Heart left ventricle (tissue), 16 donors: ENCODE measurements around the gene RSPH1. TPM values are rescaled to one million over a fixed set of nuclear protein-coding genes. Genes with fewer than 3 reads are reported as not detected.

Experiments used
- ATAC-seq, 4 donors: fragments of 200-7000 bp; cut with Tn5 transposase; one replicate each; pipeline ENCODE4 v1.9.1; 2020 to 2022; ENCODE audit warnings: moderate library complexity in 4 of 4, mild to moderate bottlenecking in 3 of 4, moderate number of reproducible peaks in 1 of 4
- DNase-seq, 5 donors: peaks; one replicate each; pipeline ENCODE4 v3.0.0-alpha.2; 2020
- H3K27ac ChIP-seq, 12 donors: fragments of 200-600 bp; sonication (generic) in 4 of 12; one replicate each; pipeline versions ENCODE4 v1.5.0 to v1.8.0; 2016 to 2022; ENCODE audit warnings: mild to moderate bottlenecking in 2 of 12
- H3K27me3 ChIP-seq, 9 donors: fragments of 200-600 bp; sonication (generic) in 2 of 9; one replicate each; pipeline versions ENCODE4 v1.5.1 to v1.8.0; 2016 to 2022; ENCODE audit warnings: mild to moderate bottlenecking in 3 of 9
- H3K36me3 ChIP-seq, 9 donors: fragments of 200-600 bp; sonication (generic) in 2 of 9; one replicate each; pipeline versions ENCODE4 v1.5.0 to v1.8.0; 2018 to 2022; ENCODE audit warnings: mild to moderate bottlenecking in 2 of 9
- H3K4me1 ChIP-seq, 12 donors: fragments of 200-600 bp; sonication (generic) in 4 of 12; one replicate each; pipeline versions ENCODE4 v1.5.0 to v1.8.0; 2016 to 2022; ENCODE audit warnings: mild to moderate bottlenecking in 3 of 12
- H3K4me3 ChIP-seq, 12 donors: fragments of 200-600 bp; sonication (generic) in 4 of 12; one replicate each; pipeline versions ENCODE4 v1.5.0 to v1.8.0; 2017 to 2022; ENCODE audit warnings: mild to moderate bottlenecking in 9 of 12, moderate library complexity in 4 of 12
- H3K9me3 ChIP-seq, 12 donors: fragments of 200-600 bp; sonication (generic) in 4 of 12; one replicate each; pipeline versions ENCODE4 v1.5.0 to v1.8.0; 2016 to 2022; ENCODE audit warnings: mild to moderate bottlenecking in 1 of 12
- CTCF ChIP-seq, 12 donors: fragments of 200-600 bp; sonication (generic) in 4 of 12; IDR thresholded peaks; one replicate each; pipeline versions ENCODE4 v1.5.0 to v1.8.0; 2018 to 2022; ENCODE audit warnings: antibody characterized with exemption in 12 of 12, mild to moderate bottlenecking in 5 of 12
- POLR2A ChIP-seq, 2 donors: fragments of 450-650 bp; IDR thresholded peaks; one replicate each; pipeline ENCODE4 v1.6.1; 2017; ENCODE audit warnings: antibody characterized with exemption in 2 of 2, mild to moderate bottlenecking in 2 of 2, moderate library complexity in 2 of 2
- WGBS, 4 donors: extraction: QIAGEN DNeasy Blood & Tissue Kit in 2 of 4; methylation state at CpG; one replicate each; pipeline versions ENCODE4 v1.1.5 to v1.1.7; 2013 to 2018; 5-methylcytosine and 5-hydroxymethylcytosine counted together
- intact Hi-C, 10 donors: fragments of 100-400 bp; cut with DNase I; formaldehyde crosslinking; loops; one replicate each; pipeline versions ENCODE4 v1.11.1 to v1.14.2; 2022
- polyA plus RNA-seq, 2 donors: library from polyadenylated mRNA; stranded (reverse); fragments of 200-250 nt; gene quantifications; one replicate each; pipeline ENCODE4 v1.2.3, GENCODE V29; 2013
- total RNA-seq, 9 donors: library from RNA; depleted of rRNA in 2 of 9; stranded (reverse); fragments of >200 nt in 2 of 9; fragmentation: NEBNext Ultra II Directional in 3 of 9; extraction: Animal tissue kit (Norgen Biotek cat#: 25700) in 3 of 9; gene quantifications; one replicate each; pipeline versions ENCODE4 v1.1.0 to v1.2.4, GENCODE V29; 2016 to 2023
- donor health status: ischemic (EF 13 %, LVEDD 7.1; RV severe dilation, severe dysfunction).
- donor health status: healthy with polysubstance abuse.
- donor health status: DM: no; HTN: yes; CAD: no.
- donor health status: DM: no; HTN: no; CAD: no.
- donor health status: ischemic (EF 25% LVEDD 6.9; RV normal size, moderate dysfunction).
- donor health status: ischemic (EF 25% LVEDD 5.7; RV mildly dilated, moderate dysfunction).
- donor health status: healthy.
- donor health status: DM: yes; HTN: yes; CAD: no.
- donor health status: ischemic (EF 35%, LVEDD 5.7; RV mildly dilated, moderate dysfunction).
- donor health status: nonischemic (EF 11% LVEDD 7.7; RV severe dilation, severe dysfunction).
- donor health status: DM: yes; HTN: yes; CAD: no.
- donor health status: PGD.
- donor health status: ischemic (EF 29% LVEDD 5.4; RV normal size, mild dysfunction).
- donor health status: nonischemic (EF 23%, LVEDD 6.1; RV moderate dilation, normal function).

RSPH1 gene
- total and polyA plus RNA-seq, 11 donors = 0.11 to 0.18 TPM; not detected in 9

GRCh38 chr21:42527489-42528158 is 31.6 kb upstream of the RSPH1 start:
- intact Hi-C loops = no loop called here
- WGBS, 4 donors = 60 to 65% (median 62%) methylated on average over 13 of the region's 13 CpGs
- TF ChIP-seq CTCF (IDR thresholded peaks at IDR 0.05) = no peak
- TF ChIP-seq POLR2A (IDR thresholded peaks at IDR 0.05) = no peak
- Histone ChIP-seq H3K9me3 (no peaks in the 10 kb centered on the region), H3K4me1 (peaks cover 2 to 62% (median 43%) of the 10 kb centered on the region in 12 donors), H3K36me3 (peaks cover 0 to 26% (median 0%) of the 10 kb centered on the region in 9 donors), H3K4me3 (peak overlapping the region in 8 of 12 donors; percentile 8 to 41 (median 26)), H3K27ac (peak overlapping the region; percentile 42 to 89 (median 65)), H3K27me3 (no peaks in the 10 kb centered on the region)
- ATAC-seq = no peak
- no peak for DNase-seq

- Histone ChIP-seq H3K9me3 (no peaks in the 10 kb centered on the region), H3K27me3 (no peaks in the 10 kb centered on the region), H3K4me1 (peaks cover 2 to 57% (median 40%) of the 10 kb centered on the region in 12 donors), H3K27ac (peak overlapping the region in 11 of 12 donors; percentile 61 to 89 (median 65)), H3K4me3 (no peak overlapping the region), H3K36me3 (peaks cover 0 to 31% (median 0%) of the 10 kb centered on the region in 9 donors)
- 90 to 98% (median 96%) methylated on average over 8 of the region's 8 CpGs for WGBS, 4 donors
- DNase-seq (no peak), ATAC-seq (no peak)
- TF ChIP-seq CTCF (IDR thresholded peaks at IDR 0.05) = no peak
- intact Hi-C loops = no loop called here
These were observed 31.1 kb upstream of the RSPH1 start for GRCh38 chr21:42527127-42527488.

GRCh38 chr21:42526379-42526727 is 30.3 kb upstream of the RSPH1 start:
- ATAC-seq (peak; percentile 28 to 55 (median 42)), DNase-seq (peak; percentile 40 to 74 (median 58))
- no peaks in the 10 kb centered on the region for H3K9me3 ChIP-seq
- no peak overlapping the region for H3K4me3 ChIP-seq
- no peaks in the 10 kb centered on the region for H3K27me3 ChIP-seq
- peaks cover 0 to 38% (median 6%) of the 10 kb centered on the region in 9 donors for H3K36me3 ChIP-seq
- TF ChIP-seq POLR2A (IDR thresholded peaks at IDR 0.05) = no peak
- no peak for TF ChIP-seq CTCF (IDR thresholded peaks at IDR 0.05)
- 35 to 55% (median 48%) methylated on average over 9 of the region's 9 CpGs for WGBS, 4 donors
- peaks cover 2 to 57% (median 40%) of the 10 kb centered on the region in 12 donors for H3K4me1 ChIP-seq
- H3K27ac ChIP-seq = peak overlapping the region in 11 of 12 donors; percentile 3 to 84 (median 65)
- intact Hi-C loops = no loop called here

- Histone ChIP-seq H3K4me3 (no peak overlapping the region), H3K36me3 (peaks cover 0 to 44% (median 6%) of the 10 kb centered on the region in 9 donors), H3K27me3 (no peaks in the 10 kb centered on the region), H3K9me3 (no peaks in the 10 kb centered on the region), H3K27ac (peak overlapping the region in 11 of 12 donors; percentile 26 to 88 (median 76)), H3K4me1 (peaks cover 2 to 57% (median 40%) of the 10 kb centered on the region in 12 donors)
- TF ChIP-seq POLR2A (IDR thresholded peaks at IDR 0.05) = no peak
- TF ChIP-seq CTCF (IDR thresholded peaks at IDR 0.05) = no peak
- DNase-seq (no peak), ATAC-seq (no peak)
- intact Hi-C loops = no loop called here
- 71 to 85% (median 78%) methylated on average over 9 of the region's 9 CpGs for WGBS, 4 donors
These were observed 29.8 kb upstream of the RSPH1 start for GRCh38 chr21:42525676-42526378.
